HG02884 (cell line): Measurements from ENCODE around the gene APOBEC3G.

Experiments used
- ATAC-seq: cut with Tn5 transposase; IDR thresholded peaks from one replicate; pipeline ENCODE4 v1.9.1; 2021; ENCODE audit warnings: mild to moderate bottlenecking, moderate library complexity; ENCODE audit not compliant: unreplicated experiment

APOBEC3G gene

DNA sequence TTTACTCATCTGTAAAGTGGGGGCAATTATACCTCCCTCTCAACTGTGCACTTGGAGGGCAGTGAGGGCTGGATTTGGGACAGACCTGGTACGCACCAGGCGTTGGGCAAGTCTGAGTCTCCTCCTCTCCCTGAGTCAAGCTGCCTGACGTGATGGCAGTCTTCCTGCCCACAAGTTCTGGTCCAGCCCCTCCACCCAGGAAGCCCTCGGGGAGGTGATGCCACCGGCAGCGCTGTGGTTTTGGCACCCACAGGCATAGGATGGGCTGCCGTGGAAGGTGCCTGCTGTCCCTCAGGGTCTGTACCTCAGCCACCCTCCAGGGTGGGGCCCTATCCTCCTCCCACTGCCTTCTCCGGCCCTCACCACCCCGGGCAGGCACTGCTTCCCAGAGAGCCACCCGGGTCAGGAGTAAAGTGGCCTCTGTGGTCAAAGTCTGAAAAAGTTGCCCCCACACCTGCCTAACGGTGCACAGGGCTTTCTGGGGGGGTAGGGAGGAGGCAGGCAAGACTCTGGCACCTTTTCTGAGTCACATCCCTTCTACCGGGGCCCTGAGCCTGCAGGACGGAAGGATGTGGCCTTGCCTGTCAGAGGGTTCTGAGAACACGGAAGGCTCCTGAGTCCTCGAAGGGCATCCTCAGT, 13.5 kb downstream of the APOBEC3G start:
- ATAC-seq = no peak

DNA sequence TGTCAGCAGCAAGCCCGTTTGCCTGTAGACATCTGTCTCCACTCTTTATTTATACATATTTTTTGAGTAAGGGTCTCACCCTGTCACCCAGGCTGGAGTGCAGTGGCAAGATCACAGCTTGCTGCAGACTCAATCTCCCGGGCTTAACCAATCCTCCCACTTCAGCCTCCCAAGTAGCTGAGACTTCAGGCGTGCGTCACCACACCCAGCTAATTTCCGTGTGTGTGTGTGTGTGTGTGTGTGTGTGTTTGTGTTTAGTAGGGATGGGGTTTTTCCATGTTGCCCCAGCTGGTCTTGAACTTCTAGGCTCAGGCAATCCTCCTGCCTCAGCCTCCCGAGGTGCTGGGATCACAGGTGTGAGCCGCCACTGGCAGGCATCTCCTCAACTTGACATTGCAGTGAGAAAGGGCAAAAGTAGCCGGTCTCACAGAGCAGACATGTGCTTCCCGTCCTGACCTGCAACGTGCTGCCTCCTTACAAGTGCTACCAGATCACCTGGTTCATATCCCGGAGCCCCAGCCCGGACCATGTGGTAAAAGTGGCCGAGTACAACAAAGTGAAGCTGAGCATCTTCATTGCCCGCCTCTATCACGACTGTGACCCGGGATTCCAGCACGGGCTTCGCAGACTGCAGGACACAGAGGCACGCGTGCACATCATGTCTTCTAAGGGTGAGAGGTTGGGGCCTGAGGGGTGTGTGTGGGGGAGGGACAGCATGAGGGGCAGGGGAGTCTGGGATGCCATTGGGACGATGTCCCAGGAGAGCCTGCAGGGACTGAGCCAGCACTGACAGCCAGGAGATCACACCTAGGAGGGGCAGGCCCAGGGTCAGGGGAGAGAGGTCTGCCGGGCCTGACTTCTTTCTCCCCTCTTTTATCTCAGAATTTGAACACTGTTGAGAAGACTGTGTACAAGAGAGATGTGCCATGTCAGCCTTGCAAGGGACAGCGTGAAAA, 14.3 kb downstream of the APOBEC3G start:
- ATAC-seq = no peak

DNA sequence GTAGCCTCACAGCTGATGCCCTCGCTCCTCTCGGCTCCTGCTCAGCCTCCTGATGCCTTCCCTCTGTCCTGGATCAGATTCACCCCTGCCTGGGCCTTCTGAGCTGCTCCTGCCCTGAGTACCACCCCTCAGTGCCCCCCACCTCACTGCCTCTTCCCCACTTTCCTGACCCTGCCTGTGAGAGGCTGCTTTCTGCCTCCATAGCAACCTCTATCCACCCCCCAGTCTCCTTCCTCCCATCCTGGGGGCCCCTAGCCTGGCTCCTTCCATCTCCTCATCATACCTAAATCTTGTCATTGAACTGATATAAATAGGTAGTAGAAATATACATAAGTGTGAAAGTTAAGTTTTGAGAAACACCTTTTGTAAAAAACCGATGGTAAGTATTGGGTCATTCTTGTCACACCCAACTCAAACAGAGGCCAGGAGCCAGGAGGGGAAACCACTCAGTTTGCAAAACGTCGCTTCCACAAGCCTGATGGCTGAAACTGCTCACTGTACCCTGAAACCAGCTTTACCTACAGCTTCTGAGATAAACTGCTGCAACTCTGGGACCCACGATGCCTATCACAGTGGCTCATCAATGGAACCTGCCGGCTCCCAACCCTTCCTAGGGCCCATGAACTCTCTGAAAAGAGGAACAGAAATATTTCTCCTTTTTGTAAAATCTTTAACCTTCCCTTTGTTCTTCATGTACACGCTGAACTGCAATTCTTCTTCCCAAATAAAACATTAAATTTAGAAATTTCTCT, 15.2 kb downstream of the APOBEC3G start:
- no peak for ATAC-seq

DNA sequence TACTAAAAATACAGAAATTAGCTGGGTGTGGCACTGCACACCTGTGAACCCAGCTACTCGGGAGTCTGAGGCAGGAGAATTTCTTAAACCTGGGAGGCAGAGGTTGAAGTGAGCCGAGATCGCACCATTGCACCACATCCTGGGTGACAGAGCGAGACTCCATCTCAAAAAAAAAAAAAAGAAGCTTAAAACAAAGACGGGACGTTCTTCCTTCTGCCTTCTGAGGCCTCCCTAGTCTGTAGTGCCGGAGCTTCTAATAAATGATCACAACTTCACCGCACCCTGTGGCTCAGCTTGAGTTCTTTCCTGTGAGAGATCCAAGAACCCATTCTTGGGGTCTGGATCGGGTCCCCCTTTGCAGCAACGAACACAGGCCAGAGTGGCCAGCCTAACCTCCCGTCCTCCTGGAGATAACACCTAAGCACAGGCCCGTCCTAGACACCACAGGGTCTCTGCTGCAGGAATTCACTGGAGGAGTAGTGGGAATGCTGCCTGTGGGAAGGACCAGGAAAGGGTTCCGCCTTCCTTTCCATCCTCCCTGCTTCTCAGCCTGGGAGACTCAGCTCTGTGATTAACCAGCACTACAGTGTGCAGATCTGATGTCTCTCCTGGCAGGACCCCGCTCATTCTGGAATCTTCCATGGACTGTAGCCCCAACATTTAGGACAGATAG, 17.8 kb downstream of the APOBEC3G start:
- ATAC-seq = no peak

DNA sequence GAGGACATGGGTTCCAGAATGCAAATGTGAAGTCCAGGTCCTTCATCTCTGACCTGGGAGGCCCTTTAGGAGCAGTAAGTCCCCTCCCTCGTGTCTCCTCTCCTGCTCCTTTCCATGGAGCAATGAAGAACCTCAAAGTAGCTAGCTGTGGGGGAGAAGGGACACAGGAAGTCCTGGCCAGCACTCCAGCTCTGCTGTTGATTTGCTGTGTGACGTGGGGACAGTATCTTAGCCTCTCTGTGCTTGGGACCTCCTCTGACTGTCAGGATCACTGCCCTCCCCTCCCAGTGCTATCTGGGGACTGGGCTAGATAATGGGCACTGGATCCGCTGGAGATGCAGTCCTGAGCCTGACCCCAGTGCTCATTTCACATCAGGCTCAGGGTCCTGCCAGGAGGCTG, 18.9 kb downstream of the APOBEC3G start:
- ATAC-seq = no peak

DNA sequence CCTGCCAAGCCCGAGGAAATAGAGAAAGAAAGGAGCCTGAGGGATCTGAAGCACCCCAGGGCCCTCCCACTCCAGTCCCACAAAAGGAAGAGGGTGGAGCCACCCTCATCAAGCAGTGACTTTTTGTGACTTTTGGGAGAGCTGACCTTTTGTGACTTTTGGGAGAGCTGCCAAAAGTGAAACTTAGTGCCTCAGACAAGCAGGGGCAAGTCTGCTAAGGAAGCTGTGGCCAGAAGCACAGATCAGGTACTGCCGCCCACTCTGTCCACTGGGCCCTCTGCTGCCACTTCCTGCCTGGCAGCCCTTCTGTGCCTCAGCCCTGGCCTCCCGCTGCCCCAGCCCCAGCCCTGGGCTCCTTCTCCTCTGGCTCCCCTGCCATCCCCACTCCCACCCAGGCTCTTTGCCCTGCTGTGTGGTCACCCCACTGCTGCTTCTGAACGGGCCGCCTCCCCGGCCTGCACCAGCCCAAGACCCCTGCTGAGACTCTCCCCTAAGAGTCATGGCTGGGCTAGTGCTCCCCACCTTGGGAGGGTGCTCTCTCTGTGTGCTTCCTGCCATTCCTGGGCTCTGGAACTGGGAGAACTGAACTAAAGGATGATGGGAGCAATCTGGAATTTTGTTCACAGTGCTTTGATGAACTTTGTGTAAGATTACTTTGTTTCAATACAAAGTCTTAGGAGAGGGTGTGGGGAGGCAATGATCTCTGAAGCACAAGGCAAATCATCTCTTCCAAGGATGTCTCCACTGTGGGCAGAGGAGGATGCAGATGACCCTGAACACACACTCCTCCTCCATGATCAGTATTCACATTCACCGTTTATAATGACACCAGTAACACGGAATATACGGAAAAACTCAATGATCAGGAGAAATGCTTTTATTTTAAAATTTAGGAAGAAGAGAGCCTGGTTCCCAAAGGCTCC, 20.3 kb downstream of the APOBEC3G start, which contains the start of gene APOBEC3H:
Gene APOBEC3H, plus strand, starts transcription at position 147 of the 923 bp plus-strand sequence. CDS start 3,035 bp downstream, outside the sequence.
- ATAC-seq = no peak

DNA sequence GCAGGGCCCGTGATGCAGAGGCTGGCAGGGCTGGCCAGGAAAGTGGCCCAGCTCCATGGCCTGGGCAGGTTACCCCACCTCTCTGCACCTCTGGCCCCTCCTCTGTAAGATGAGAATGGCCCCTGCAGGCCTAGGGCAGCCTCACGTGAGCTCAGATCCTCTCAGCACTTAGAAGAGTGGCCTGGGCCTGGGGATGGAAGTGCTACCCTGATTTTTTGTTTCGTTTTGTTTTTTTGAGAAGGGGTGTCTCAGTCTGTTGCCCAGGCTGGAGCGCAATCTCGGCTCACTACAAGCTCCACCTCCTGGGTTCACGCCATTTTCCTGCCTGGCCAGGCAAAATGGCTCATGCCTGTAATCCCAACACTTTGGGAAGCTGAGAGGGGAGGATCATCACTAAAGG, 21.0 kb downstream of the APOBEC3G start:
- no peak for ATAC-seq

DNA sequence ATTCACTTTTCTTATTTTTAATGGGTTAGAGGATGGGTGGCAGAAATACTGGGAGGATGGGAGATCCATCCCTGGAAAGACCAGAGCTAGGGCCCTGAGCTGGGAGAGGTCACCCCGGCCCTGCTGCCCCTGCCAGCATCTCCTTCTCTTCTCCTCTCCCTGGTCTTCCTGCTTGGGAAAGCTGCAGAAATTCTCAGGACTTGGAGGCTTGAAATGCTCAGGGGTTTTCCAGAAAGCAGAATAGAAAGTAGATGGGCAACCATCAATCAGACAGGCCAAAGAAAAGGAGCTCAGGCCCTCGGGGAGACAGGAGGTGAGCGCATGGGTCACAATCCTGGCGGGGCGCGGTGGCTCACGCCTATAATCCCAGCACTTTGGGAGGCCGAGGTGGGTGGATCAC, 21.5 kb downstream of the APOBEC3G start:
- ATAC-seq = no peak

DNA sequence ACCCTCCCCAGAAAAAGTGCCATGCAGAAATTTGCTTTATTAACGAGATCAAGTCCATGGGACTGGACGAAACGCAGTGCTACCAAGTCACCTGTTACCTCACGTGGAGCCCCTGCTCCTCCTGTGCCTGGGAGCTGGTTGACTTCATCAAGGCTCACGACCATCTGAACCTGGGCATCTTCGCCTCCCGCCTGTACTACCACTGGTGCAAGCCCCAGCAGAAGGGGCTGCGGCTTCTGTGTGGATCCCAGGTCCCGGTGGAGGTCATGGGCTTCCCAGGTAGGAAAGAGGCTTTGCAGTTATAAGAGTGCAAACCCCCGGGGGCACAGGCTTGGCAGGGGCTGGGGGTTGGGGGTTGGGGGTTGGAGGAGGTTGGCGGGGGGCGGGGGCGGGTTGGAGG, 24.2 kb downstream of the APOBEC3G start:
- no peak for ATAC-seq

DNA sequence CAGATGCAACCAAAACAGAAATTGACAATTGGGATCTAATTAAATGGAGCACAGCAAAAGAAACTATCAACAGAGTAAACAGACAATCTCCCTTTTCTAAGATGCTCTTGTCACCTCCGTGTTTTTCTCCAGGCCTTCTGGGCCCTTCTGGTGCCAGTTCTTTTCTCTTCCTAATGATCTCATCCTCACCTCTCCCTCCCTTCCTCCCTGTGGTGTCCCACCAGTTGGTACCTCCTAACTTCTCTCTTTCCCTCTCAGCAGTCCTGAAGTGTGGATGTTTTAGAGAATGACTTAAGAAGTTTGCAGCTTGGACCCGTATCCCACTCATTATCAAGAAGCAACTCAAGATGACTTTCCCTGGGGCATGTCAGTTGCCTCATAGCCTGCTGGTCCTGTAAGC, 26.4 kb downstream of the APOBEC3G start:
- ATAC-seq = no peak

DNA sequence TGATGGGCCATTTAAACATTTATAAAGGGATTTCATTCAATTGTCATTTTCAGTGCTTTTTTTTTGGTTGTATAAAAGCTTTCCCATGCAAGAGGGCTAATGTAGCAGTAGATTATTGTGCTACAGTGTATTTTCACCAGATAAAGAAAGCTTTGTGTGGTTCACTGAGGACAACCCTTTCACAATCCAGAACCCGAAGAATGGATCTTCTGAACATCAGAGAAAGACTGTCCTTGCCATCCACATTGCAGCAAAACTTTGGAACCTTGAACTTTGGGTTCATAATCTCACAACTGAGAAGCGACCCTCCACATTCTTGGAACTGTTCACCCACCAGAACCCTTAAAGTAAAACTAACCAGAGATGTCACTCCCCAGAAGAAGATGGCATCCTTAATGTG, 29.3 kb downstream of the APOBEC3G start:
- ATAC-seq = no peak

DNA sequence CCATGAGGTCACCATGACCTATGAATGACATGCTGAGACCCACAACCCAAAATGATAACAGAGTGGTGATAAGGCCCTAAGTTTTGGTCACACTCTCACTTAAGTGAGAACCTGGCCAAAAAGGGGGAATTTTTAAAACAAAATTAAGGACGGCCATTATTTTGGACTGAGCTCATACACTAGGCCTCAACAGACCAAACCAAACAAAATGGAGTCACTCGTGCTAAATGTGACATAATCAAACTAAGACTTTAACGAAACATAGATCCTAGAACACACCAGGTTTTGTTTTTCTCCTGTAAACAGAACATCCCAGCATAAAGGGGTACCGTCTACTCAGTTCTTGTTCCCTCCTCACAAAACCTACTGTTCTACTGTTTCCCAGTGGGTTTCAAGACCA, 31.4 kb downstream of the APOBEC3G start:
- ATAC-seq = no peak

DNA sequence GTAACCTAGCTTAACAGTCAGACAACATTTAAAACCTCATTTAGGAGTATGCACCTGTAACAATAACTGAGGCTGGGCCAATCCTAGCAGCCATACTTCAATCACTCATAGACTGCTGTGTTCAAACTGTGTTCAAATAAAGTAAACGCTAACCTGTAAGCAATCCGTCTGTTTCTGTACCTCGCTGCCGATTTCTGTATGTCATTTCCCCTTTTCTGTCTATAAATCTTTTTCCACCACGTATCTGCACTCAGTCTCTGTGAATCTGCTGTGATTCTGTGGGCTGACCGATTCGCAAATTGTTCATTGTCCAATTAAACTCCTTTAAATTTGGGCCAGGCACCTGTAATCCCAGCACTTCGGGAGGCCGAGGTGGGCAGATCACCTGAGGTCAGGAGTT, 32.3 kb downstream of the APOBEC3G start:
- ATAC-seq = no peak

DNA sequence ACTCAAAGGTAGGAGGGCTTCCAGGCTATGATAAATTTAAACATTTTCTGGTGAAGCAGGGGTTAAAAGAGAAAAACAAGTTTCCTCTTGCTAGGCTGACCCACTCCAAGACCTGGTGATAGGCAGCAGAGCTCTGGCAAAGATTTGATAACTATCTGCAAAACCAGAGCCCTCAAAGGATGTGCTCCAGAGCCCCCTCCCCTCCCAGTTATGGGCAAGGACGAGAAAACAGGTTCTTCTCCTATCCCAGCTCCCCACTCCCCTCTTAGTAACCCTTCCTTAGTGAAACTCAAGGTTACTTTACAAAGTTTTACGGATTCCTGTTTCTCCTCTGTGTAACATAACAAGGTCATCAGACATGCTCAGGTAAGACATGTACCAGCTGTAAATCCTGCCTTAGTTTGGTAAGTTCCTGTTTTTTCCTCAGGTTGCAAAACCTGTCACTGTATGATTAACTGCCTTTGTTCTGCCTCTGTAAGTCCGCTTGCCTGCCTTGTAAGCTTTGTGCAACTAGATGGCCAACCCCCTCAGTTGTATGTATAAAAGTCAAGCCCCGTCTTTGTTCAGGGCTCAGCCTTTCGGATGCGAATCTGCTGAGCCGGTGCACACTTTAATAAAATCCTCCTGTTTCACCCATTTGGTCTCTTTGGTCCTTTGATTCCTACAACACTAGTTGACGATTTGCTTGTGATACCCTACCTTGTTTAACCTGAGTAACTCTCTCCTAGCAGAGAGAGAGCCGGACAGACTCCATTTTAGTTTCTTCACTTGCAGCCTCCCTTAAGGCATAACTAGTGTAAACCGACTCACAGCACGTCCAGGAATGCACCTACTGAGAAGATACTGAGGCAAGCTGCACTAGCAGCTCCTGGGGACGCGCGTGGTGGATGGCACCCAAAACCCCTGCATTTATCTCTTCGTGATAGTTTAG, 33.8 kb downstream of the APOBEC3G start:
- no peak for ATAC-seq

DNA sequence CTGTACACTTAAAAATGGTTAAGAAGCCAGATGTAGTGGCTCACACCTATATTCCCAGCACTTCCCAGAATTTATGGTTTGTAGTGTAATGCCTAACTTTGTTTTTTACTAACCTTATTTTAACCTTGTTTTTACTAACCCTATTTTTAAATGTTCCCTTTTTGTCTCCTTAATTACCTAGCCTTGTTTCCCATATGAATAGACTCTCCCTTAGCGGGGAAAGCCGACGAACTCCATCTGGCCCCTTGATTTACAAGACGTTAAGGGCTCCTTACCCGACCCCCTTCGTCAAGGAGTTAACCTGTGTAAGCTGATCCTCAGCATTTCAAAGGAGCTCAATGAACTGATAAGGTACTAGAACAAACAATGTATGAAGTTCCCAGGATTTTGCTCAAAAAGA, 37.0 kb downstream of the APOBEC3G start:
- ATAC-seq = no peak

DNA sequence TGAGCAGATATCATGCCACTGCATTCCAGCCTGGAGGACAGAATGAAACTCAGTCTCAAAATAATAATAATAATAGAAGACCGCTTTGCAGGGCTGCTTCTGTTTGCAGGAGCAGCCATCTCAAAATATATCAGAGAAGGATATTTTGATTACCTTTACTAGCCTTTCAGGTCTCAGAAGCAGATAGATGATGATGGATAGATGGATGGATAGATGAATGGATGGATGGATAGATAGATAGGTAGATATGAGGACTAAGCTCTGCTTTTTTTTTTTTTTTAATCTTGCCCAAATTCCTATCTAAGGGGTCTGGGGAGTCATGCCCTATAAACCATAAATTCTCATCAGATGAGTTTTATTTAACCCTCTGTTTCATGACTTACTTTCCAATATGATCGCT, 38.5 kb downstream of the APOBEC3G start:
- ATAC-seq = no peak

DNA sequence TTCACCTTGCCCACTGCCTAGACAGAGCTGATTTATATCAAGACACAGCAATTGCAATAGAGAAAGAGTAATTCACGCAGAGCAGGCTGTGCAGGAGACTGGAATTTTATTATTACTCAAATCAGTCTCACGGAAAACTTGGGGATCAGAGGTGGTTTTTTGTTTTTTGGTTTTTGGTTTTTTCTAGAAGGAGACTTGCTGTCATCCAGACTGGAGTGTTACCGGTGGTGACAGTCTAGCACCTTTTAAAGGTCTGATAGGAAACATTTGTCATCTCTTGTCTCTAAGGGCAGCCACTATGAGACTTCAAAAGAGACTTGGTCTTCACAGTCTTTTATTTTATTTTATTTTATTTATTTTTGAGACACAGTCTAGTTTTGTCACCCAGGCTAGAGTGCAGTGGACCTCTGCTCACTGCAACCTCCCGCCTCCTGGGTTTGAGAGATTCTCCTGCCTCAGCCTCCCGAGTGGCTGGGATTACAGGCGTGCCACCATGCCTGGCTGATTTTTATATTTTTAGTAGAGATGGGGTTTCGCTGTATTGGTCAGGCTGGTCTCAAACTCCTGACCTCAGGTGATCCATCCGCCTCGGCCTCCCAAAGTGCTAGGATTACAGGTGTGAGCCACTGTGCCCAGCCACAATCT, 39.0 kb downstream of the APOBEC3G start:
- ATAC-seq = no peak

DNA sequence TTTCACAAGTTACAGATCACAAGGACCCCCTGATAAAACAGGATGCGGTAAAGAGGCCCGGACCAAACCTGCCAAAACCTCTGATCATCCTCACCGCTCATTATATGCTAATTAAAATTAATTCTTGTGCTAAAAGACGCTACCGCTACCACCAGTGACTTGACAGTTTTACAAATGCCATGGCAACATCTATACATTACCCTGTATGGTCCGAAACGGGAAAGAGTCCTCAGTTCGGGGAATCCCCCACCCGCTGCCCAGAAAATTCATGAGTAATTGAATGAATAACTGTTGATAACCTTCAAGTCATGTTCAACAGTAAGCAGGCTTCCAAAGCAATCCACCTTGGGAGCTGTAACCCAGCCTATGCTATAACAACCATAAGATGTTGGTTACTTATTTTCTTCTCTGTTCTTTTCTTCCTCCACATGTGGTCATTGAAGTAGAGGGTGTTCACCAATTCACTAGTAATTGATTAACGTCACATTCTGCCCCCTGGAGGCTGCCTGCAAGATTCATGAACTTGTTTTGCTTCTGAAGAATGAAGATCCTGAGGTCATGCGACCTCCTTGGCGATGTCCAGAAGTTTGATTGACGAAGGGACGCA, 40.6 kb downstream of the APOBEC3G start:
- ATAC-seq = no peak
